GM23338 (cell line): ENCODE measurements around the gene DRGX. TPM values are rescaled to one million over a fixed set of nuclear protein-coding genes. Genes with fewer than 3 reads are reported as not detected.

ENCODE experiments used
- ATAC-seq: fragments of 200-7000 bp; cut with Tn5 transposase; 3 replicates; pipeline ENCODE4 v1.9.1; 2020
- DNase-seq: peaks from one replicate; pipeline ENCODE4 v3.0.0-alpha.2; 2015; ENCODE audit warnings: low spot score
- H2AFZ ChIP-seq: fragments of 200-600 bp; sonication (generic); 2 replicates; pipeline ENCODE4 v1.8.0; 2016; ENCODE audit warnings: antibody characterized with exemption, mild to moderate bottlenecking, moderate library complexity
- H3F3A ChIP-seq: fragments of 200-600 bp; sonication (generic); replicated peaks from 2 replicates; pipeline ENCODE4 v1.8.0; 2017; ENCODE audit warnings: antibody characterized with exemption, mixed run types, low read depth
- H3K27ac ChIP-seq: fragments of 200-600 bp; sonication (generic); 2 replicates; pipeline ENCODE4 v1.6.1; 2016; ENCODE audit warnings: low read depth
- H3K27me3 ChIP-seq: fragments of 200-600 bp; sonication (generic); 2 replicates; pipeline ENCODE4 v1.8.0; 2016; ENCODE audit warnings: mild to moderate bottlenecking, mixed run types, moderate library complexity; ENCODE audit not compliant: insufficient read depth
- H3K36me3 ChIP-seq: fragments of 200-600 bp; sonication (generic); 2 replicates; pipeline ENCODE4 v1.8.0; 2016; ENCODE audit warnings: mild to moderate bottlenecking; ENCODE audit not compliant: insufficient read depth
- H3K4me1 ChIP-seq: fragments of 200-600 bp; sonication (generic); 2 replicates; pipeline ENCODE4 v1.8.0; 2016; ENCODE audit warnings: mild to moderate bottlenecking, moderate library complexity; ENCODE audit not compliant: insufficient read depth
- H3K4me2 ChIP-seq: fragments of 200-600 bp; sonication (generic); 2 replicates; pipeline ENCODE4 v1.7.1; 2017; ENCODE audit warnings: mixed run types
- H3K4me3 ChIP-seq: fragments of 200-600 bp; sonication (generic); 2 replicates; pipeline ENCODE4 v1.6.1; 2016; ENCODE audit warnings: mixed run types
- H3K79me2 ChIP-seq: fragments of 200-600 bp; sonication (generic); replicated peaks from 2 replicates; pipeline ENCODE4 v1.8.0; 2017; ENCODE audit warnings: mild to moderate bottlenecking; ENCODE audit not compliant: insufficient read depth
- H3K9me2 ChIP-seq: fragments of 200-600 bp; sonication (generic); 2 replicates; pipeline ENCODE4 v1.8.0; 2017; ENCODE audit not compliant: insufficient read depth
- H4K20me1 ChIP-seq: fragments of 200-600 bp; sonication (generic); replicated peaks from 2 replicates; pipeline ENCODE4 v1.8.0; 2017; ENCODE audit warnings: mild to moderate bottlenecking; ENCODE audit not compliant: insufficient read depth
- H3K27ac Mint-ChIP-seq: 2 replicates; pipeline ENCODE4 v1.8.0; 2020; ENCODE audit warnings: inconsistent platforms, mild to moderate bottlenecking, moderate library complexity, mixed read lengths
- H3K27me3 Mint-ChIP-seq: 3 replicates; pipeline ENCODE4 v1.8.0; 2022; ENCODE audit warnings: low read depth, mild to moderate bottlenecking, moderate library complexity, mixed read lengths, inconsistent platforms; ENCODE audit not compliant: insufficient read depth, poor library complexity
- H3K36me3 Mint-ChIP-seq: 3 replicates; pipeline ENCODE4 v1.8.0; 2021; ENCODE audit warnings: low read depth, mild to moderate bottlenecking, inconsistent platforms, moderate library complexity, mixed read lengths
- H3K4me1 Mint-ChIP-seq: 3 replicates; pipeline ENCODE4 v1.8.0; 2020; ENCODE audit warnings: mild to moderate bottlenecking, inconsistent platforms, mixed read lengths
- H3K4me3 Mint-ChIP-seq: 3 replicates; pipeline ENCODE4 v1.8.0; 2021; ENCODE audit warnings: moderate library complexity, mild to moderate bottlenecking, inconsistent platforms, mixed read lengths
- H3K9me3 Mint-ChIP-seq: 3 replicates; pipeline ENCODE4 v1.8.0; 2020; ENCODE audit warnings: moderate library complexity, mild to moderate bottlenecking, inconsistent platforms, mixed read lengths
- CTCF ChIP-seq, 2 experiments: fragments of 200-600 bp in 1 of 2; sonication (generic) in 1 of 2; conservative IDR thresholded peaks; 2 replicates each; pipeline versions ENCODE4 v1.5.1 to v1.6.1; 2016 to 2017; ENCODE audit warnings: antibody characterized with exemption in 2 of 2, low read depth in 2 of 2, mild to moderate bottlenecking in 2 of 2, moderate library complexity in 1 of 2
- JUNB ChIP-seq: IDR thresholded peaks from one replicate; pipeline ENCODE4 v1.6.1; 2016; ENCODE audit warnings: antibody characterized with exemption; ENCODE audit not compliant: unreplicated experiment
- ZNF114 ChIP-seq: fragments of 250-450 bp; sonication (Bioruptor Pico); IDR thresholded peaks from 2 replicates; pipeline ENCODE4 v1.5.0; 2020; ENCODE audit warnings: mild to moderate bottlenecking, moderate library complexity
- ZNF462 ChIP-seq: fragments of 250-450 bp; sonication (Bioruptor Pico); IDR thresholded peaks from 2 replicates; pipeline ENCODE4 v1.5.0; 2020; ENCODE audit warnings: mild to moderate bottlenecking, moderate library complexity
- polyA plus RNA-seq: library from polyadenylated mRNA; unstranded; fragments of >200 nt; fragmentation: Nextera tagmentation; extraction: Ambion mirVana; gene quantifications from 2 replicates; pipeline ENCODE4 v1.2.1, GENCODE V29; 2016
- total RNA-seq: library from RNA; depleted of rRNA; stranded (reverse); fragments of >200 nt; shearing (Covaris generic); gene quantifications from 2 replicates; pipeline ENCODE4 v1.2.3, GENCODE V29; 2014

The DRGX gene
- total and polyA plus RNA-seq, 2 experiments from 2014 or later: not detected

- peaks cover 13% of the 10 kb centered on the region; the same call in 2 of the 3 replicates for H3K4me1 Mint-ChIP-seq
- H3K4me3 Mint-ChIP-seq: no peak overlapping the region
- no peak overlapping the region for H3K27ac ChIP-seq
- H3K27ac Mint-ChIP-seq: no peak overlapping the region
- no peak for TF ChIP-seq JUNB
- TF ChIP-seq ZNF462 (CRISPR knock-in tag): no peak
- TF ChIP-seq ZNF114 (CRISPR knock-in tag): no peak
- H3K27me3 ChIP-seq: no peaks in the 10 kb centered on the region
- H4K20me1 ChIP-seq: no peaks in the 10 kb centered on the region
- H3K79me2 ChIP-seq: no peaks in the 10 kb centered on the region
- no peaks in the 10 kb centered on the region for H3F3A ChIP-seq
- peaks cover 11% of the 10 kb centered on the region for H3K4me1 ChIP-seq
- ATAC-seq: no peak
- no peak overlapping the region for H3K4me3 ChIP-seq
- H3K4me2 ChIP-seq: no peak overlapping the region
- H3K36me3 ChIP-seq: no peaks in the 10 kb centered on the region
- no peaks in the 10 kb centered on the region for H3K36me3 Mint-ChIP-seq
- H3K27me3 Mint-ChIP-seq: peaks cover 4% of the 10 kb centered on the region
- no peaks in the 10 kb centered on the region for H3K9me3 Mint-ChIP-seq
- no peaks in the 10 kb centered on the region for H3K9me2 ChIP-seq
- no peak for DNase-seq
- 0 out of 2 replicates have a peak overlapping the region, but pooled peaks have one; percentile 18 for H2AFZ ChIP-seq
These were observed 33.9 kb downstream of the DRGX start for GRCh38 chr10:49361735-49362568.

- Mint-ChIP-seq H3K36me3 (no peaks in the 10 kb centered on the region), H3K27ac (no peak overlapping the region), H3K4me3 (no peak overlapping the region), H3K9me3 (peaks cover 2% of the 10 kb centered on the region; the same call in 1 of the 3 replicates), H3K27me3 (peaks cover 4% of the 10 kb centered on the region), H3K4me1 (peaks cover 13% of the 10 kb centered on the region; the same call in 2 of the 3 replicates)
- no peak for TF ChIP-seq CTCF (conservative IDR thresholded peaks at IDR 0.05; ENCODE audit: low read depth in 2 of 2)
- H3F3A ChIP-seq: no peaks in the 10 kb centered on the region
- ATAC-seq: no peak
- H3K4me1 ChIP-seq: peaks cover 11% of the 10 kb centered on the region
- H3K36me3 ChIP-seq: no peaks in the 10 kb centered on the region
- no peak overlapping the region for H3K4me3 ChIP-seq
- H4K20me1 ChIP-seq: no peaks in the 10 kb centered on the region
- no peak overlapping the region for H3K4me2 ChIP-seq
- no peak overlapping the region for H2AFZ ChIP-seq
- H3K9me2 ChIP-seq: no peaks in the 10 kb centered on the region
- H3K27me3 ChIP-seq: no peaks in the 10 kb centered on the region
- H3K79me2 ChIP-seq: no peaks in the 10 kb centered on the region
- no peak for DNase-seq
- H3K27ac ChIP-seq: no peak overlapping the region
These were observed 34.7 kb downstream of the DRGX start for GRCh38 chr10:49361178-49361554.
